ENCODE measurements around the gene PPM1A.
"Not testable (repeated sequence)": the region's sequence is repeated elsewhere in the genome, so short reads cannot be mapped to it uniquely, and the experiment has no call there.

PPM1A gene

DNA sequence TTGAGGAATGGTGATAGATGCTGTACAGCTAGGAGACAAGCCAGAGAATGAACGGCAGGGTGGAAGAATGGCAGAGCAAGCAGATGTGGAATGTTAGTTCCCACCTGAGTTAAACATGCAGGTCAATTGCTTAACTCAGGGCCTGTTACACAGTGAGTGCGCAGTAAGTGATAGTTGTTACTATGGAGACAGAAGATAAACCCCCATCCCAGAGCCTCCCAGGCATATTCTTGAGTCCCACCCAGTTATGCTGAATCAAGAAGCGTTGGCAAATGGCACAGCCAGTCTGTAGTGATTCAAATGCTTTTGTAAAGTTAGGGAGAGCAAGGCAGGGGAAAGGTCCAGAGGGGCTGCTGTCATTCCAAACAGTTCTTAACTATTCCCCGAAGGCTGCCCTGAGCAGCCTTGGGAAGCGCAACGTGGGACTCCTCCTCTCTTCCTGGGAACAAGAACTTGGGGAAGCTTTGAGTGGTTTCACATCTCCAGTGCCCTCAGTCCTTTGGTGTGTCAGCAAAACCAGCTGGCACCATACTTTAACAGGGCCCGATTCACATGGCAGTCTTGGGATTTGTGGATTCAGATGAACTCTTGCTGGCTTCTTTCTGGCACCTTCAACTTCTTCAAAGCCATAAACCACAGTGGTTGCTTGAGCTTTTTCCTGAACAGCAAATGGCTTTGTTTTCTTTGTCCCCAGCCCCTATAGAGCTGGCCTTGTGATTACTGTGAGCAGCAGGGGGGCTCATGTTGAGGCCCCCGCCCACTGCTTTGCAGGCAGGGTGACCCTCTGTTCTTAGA is 66.4 kb downstream of the PPM1A start:
- no peak overlapping the region for H3K4me3 ChIP-seq (ENCODE audit: low read depth, low read length)
- TF ChIP-seq, protein P1, sequence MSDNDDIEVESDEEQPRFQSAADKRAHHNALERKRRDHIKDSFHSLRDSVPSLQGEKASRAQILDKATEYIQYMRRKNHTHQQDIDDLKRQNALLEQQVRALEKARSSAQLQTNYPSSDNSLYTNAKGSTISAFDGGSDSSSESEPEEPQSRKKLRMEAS (IDR thresholded peaks at IDR 0.05; ENCODE audit: low read depth, low read length), result no peak
- TF ChIP-seq POLR2A (IDR thresholded peaks at IDR 0.05; ENCODE audit: extremely low read depth, insufficient read length) (no peak), MYC (IDR thresholded peaks at IDR 0.05; ENCODE audit: low read depth, low read length) (no peak)
- TF ChIP-seq, protein P2, sequence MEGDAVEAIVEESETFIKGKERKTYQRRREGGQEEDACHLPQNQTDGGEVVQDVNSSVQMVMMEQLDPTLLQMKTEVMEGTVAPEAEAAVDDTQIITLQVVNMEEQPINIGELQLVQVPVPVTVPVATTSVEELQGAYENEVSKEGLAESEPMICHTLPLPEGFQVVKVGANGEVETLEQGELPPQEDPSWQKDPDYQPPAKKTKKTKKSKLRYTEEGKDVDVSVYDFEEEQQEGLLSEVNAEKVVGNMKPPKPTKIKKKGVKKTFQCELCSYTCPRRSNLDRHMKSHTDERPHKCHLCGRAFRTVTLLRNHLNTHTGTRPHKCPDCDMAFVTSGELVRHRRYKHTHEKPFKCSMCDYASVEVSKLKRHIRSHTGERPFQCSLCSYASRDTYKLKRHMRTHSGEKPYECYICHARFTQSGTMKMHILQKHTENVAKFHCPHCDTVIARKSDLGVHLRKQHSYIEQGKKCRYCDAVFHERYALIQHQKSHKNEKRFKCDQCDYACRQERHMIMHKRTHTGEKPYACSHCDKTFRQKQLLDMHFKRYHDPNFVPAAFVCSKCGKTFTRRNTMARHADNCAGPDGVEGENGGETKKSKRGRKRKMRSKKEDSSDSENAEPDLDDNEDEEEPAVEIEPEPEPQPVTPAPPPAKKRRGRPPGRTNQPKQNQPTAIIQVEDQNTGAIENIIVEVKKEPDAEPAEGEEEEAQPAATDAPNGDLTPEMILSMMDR (IDR thresholded peaks at IDR 0.05; ENCODE audit: low read depth, low read length), result no peak
- DNase-seq (ENCODE audit: low read depth), result no peak

DNA sequence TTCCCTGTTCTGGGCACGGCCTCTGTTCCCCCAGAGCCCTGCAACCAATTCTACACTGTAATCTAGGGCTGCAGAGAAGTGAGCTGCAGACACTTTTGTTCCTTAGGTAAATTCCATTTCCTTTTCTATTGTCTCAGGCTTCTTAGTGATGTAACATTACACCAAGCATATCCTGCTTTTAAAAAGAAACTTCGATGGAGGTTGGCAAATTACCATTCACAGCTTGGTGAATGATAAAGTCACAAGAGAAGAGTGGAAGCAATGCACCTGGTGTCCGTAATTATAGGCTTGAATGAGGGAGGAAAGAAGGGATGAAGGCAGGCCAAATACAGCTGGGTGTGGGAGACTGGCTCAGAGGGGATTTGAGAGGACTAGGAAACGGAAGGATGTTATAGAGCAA is 68.6 kb downstream of the PPM1A start:
- TF ChIP-seq MYC (IDR thresholded peaks at IDR 0.05; ENCODE audit: low read depth, low read length) (no peak), POLR2A (IDR thresholded peaks at IDR 0.05; ENCODE audit: extremely low read depth, insufficient read length) (no peak)
- TF ChIP-seq, protein P2 (IDR thresholded peaks at IDR 0.05; ENCODE audit: low read depth, low read length), result no peak
- TF ChIP-seq, protein P1 (IDR thresholded peaks at IDR 0.05; ENCODE audit: low read depth, low read length), result no peak
- no peak for DNase-seq (ENCODE audit: low read depth)
- H3K4me3 ChIP-seq (ENCODE audit: low read depth, low read length), result no peak overlapping the region

DNA sequence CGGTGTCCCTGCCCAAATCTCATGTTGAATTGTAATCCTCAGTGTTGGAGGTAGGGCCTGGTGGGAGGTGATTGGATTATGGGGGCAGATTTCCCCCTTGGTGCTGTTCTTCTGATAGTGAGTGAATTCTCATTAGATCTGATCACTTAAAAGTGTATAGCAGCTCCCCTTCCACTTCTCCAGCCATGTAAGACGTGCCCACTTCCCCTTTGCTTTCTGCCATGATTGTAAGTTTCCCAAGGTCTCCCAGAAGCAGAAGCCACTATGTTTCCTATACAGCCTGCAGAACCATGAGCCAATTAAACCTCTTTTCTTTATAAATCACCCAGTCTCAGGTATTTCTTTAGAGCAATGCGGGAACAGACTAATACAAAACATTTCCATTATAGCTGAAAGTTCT is 71.8 kb downstream of the PPM1A start:
- DNase-seq (ENCODE audit: low read depth), result not testable (repeated sequence)

DNA sequence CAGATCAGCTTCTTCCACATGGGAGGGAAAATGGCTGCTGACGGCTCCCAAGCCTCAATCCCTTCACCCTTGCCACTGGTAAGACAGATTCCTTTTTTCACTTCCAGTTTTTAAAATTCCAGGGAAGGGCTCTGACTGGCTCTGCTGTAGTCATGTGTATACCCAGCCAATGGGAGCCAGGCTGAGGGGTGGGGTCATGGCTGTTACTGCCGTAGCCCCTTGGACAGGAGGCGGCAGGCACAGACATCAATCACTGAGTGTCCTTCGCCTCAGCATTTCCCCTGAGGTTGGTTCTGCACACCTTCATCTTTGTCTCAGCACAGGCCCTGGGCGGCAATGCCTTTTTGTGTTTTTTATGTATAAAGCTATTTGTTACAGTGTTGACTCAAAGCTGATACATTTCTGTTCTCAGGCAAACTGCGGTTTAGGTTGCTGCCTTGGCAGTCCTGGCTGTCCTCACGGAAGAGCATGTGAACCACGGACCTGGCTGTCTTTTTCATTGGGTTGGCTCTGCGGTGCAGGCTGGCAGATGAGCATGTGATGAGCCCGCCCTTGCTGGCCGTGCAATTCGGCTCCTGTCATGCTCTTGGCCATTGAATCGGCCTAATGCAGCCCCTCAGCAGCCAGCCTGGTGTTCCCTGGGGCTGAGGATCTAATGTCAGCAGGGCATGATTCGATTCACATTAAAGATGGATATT is 74.3 kb downstream of the PPM1A start:
- TF ChIP-seq POLR2A (IDR thresholded peaks at IDR 0.05; ENCODE audit: extremely low read depth, insufficient read length), result no peak
- TF ChIP-seq, protein P1 (IDR thresholded peaks at IDR 0.05; ENCODE audit: low read depth, low read length), result no peak
- TF ChIP-seq MYC (IDR thresholded peaks at IDR 0.05; ENCODE audit: low read depth, low read length), result no peak
- TF ChIP-seq, protein P2 (IDR thresholded peaks at IDR 0.05; ENCODE audit: low read depth, low read length), result no peak
- H3K4me3 ChIP-seq (ENCODE audit: low read depth, low read length), result no peak overlapping the region
- no peak for DNase-seq (ENCODE audit: low read depth)

More for the DNA sequence above, 71.8 kb downstream of the PPM1A start:
- H3K4me3 ChIP-seq (ENCODE audit: low read depth, low read length), result not testable (repeated sequence)

DNA sequence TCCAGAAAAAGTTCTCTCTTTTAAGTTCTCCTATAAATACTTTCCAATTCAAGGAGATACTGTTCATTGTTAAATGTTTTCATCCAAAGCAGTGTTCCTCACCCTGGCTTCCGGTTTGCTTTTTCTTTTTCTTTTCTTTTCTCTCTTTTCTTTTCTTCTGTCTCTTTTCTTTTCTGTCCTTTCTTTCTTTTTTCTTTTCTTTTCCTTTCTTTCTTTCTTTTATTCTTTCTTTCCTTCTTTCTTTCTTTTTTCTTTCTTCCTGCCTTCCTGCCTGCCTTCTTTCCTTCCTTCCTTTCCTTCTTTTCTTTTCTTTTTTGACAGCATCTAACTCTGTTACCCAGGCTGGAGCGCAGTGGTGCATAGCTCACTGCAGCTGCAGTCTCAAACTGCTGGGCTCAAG is 75.8 kb downstream of the PPM1A start:
- no peak overlapping the region for H3K4me3 ChIP-seq (ENCODE audit: low read depth, low read length)
- DNase-seq (ENCODE audit: low read depth), result no peak
- TF ChIP-seq, protein P1 (IDR thresholded peaks at IDR 0.05; ENCODE audit: low read depth, low read length), result no peak
- TF ChIP-seq, protein P2 (IDR thresholded peaks at IDR 0.05; ENCODE audit: low read depth, low read length), result no peak
- TF ChIP-seq POLR2A (IDR thresholded peaks at IDR 0.05; ENCODE audit: extremely low read depth, insufficient read length), result no peak
- TF ChIP-seq MYC (IDR thresholded peaks at IDR 0.05; ENCODE audit: low read depth, low read length), result no peak

DNA sequence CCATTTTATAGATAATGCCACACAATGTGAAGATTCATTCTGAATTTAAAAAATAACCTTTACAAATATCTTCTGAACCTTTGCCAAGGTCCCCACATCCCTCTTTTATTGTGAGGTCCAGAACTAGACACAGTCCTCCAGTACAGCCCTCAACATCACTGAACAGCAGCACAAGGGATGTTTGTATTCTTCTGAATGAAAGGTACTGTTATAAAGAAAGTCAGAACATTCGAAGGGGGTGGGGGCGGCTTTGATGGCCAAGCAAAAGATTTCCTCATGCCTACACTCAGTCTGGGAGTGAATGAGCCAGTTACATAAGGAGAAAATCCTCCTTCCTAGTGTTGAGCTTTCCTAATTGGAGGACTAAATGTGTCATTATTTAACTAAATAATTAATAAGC is 77.3 kb downstream of the PPM1A start:
- TF ChIP-seq, protein P2 (IDR thresholded peaks at IDR 0.05; ENCODE audit: low read depth, low read length), result no peak
- no peak for TF ChIP-seq POLR2A (IDR thresholded peaks at IDR 0.05; ENCODE audit: extremely low read depth, insufficient read length)
- TF ChIP-seq MYC (IDR thresholded peaks at IDR 0.05; ENCODE audit: low read depth, low read length), result no peak
- TF ChIP-seq, protein P1 (IDR thresholded peaks at IDR 0.05; ENCODE audit: low read depth, low read length), result no peak
- H3K4me3 ChIP-seq (ENCODE audit: low read depth, low read length), result no peak overlapping the region
- DNase-seq (ENCODE audit: low read depth), result no peak

Data from NB4 (cell line).